ENCODE results near the gene SLC9A9. TPM values are rescaled to one million over a fixed set of nuclear protein-coding genes. Genes with fewer than 3 reads are reported as not detected.

Gene SLC9A9
- total RNA-seq, 1 donor from 2014 or later, result 5.6 TPM

- ATAC-seq (no peak), DNase-seq (no peak)
- intact Hi-C loops (cut with micrococcal nuclease), result no loop called here
Observed at GRCh38 chr3:143362115-143362991, 485.9 kb downstream of the SLC9A9 start.

DNA sequence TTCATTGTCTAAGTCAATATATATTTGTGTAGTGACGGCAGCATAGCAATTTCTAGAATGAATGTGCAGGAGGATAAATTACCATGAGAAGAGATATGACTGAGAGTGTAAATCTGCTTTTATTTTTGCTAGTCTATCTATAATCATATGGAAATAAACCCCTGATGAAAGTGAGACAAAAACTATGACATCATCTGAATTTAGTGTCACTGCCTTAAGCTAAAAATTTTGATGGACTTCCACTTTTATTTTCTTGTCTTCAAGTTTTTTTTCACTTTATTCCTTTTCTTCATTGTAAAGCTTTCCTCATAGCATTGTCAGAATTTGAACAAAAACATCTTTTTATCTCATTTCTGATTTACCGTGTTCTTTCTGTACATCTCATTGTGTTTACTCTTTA is 486.7 kb downstream of the SLC9A9 start:
- ATAC-seq (no peak), DNase-seq (no peak)
- intact Hi-C loops (cut with micrococcal nuclease), result no loop called here

GRCh38 chr3:143360244-143360643 is 488.0 kb downstream of the SLC9A9 start:
- ATAC-seq (no peak), DNase-seq (no peak)
- intact Hi-C loops (cut with micrococcal nuclease), result no loop called here

DNA sequence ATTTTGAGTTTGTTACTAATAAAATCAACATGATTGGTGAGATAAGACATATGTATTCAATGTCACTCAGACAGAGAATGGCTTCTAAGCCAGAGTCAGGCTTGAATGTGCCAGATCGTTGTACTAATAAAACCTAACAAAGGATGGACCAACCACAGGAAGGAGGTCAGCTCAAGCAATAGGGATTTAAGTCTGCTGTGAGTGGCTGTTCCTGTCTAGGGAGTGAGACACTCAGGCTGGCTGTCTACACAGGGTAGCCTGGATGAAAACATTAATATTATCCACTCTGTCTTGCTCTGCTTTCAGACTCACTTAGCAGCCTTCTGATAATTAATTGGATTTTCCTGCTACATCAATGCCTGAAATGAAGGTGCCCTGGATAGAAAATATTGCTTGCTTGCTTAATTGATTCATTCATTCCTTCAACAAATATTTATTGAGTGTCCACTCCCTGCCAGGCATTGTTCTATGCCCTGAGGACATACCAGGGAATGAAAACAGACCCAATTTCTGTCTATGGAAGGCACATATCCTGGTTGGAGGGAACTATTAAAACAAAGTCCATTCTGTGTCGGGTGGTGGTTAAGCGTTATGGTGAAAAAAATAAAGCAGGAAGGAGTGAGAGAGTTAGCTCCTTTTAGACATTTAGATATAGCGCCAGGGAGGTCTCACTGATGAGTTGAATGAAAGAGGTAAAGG is 489.3 kb downstream of the SLC9A9 start:
- no peak for DNase-seq
- ATAC-seq, result no peak
- intact Hi-C loops (cut with micrococcal nuclease), result no loop called here

GRCh38 chr3:143358155-143358792 is 490.0 kb downstream of the SLC9A9 start:
- DNase-seq (no peak), ATAC-seq (no peak)
- intact Hi-C loops (cut with micrococcal nuclease), result no loop called here

DNA sequence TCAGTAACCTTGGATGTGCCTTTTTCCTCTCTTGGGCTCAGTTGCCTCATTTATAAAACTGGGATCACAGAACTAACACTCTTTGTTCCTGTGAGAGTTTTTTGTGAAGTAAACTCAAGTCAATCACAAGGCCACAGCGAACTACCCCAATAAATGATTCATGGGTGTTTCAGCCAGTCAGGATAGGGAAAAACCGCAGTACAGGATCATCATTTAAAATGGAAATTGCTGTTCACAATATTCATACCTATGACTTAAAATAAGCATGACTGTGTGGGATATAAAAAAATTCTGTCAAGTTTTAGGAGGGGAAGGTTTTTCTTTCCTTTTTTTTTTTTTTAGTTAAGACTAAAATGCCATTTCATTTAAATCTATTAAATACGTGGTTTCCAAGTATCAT is 490.6 kb downstream of the SLC9A9 start:
- no peak for ATAC-seq
- intact Hi-C loops (cut with micrococcal nuclease), result no loop called here
- no peak for DNase-seq

GRCh38 chr3:143356839-143357238 is 491.4 kb downstream of the SLC9A9 start:
- ATAC-seq, result no peak
- intact Hi-C loops (cut with micrococcal nuclease), result no loop called here

DNA sequence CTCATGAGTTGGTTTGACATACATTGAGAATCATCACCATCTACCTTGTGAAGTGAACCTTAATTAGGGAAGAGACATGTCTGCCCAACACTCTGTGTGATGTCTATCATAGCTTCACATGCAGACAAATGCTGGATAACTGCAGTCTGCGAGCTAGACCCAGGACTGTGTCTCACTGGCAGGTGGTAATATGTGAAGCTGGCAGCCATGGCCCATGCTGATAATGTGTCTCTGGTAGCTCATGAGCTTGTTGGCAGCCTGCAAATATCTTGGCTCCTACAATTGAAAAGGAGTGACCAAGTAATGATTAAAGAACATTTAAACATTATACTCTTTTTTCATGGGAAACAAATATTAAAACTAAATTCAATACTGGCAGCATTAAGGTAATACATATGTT is 493.9 kb downstream of the SLC9A9 start:
- DNase-seq, result peak; percentile 21
- peak; percentile 45 for ATAC-seq
- intact Hi-C loops (cut with micrococcal nuclease), result no loop called here

More at GRCh38 chr3:143356839-143357238, 491.4 kb downstream of the SLC9A9 start:
- DNase-seq, result no peak

GRCh38 chr3:143352850-143353550 is 495.3 kb downstream of the SLC9A9 start:
- no peak for DNase-seq
- peak; percentile 41 for ATAC-seq
- intact Hi-C loops (cut with micrococcal nuclease), result no loop called here

GRCh38 chr3:143351895-143352608 is 496.2 kb downstream of the SLC9A9 start:
- ATAC-seq (no peak), DNase-seq (no peak)
- intact Hi-C loops (cut with micrococcal nuclease), result no loop called here

GRCh38 chr3:143351354-143351753 is 496.9 kb downstream of the SLC9A9 start:
- ATAC-seq (no peak), DNase-seq (no peak)
- intact Hi-C loops (cut with micrococcal nuclease), result no loop called here

- intact Hi-C loops (cut with micrococcal nuclease), result no loop called here
- ATAC-seq, result no peak
- no peak for DNase-seq
Observed at GRCh38 chr3:143349455-143349854, 498.8 kb downstream of the SLC9A9 start.

- intact Hi-C loops (cut with micrococcal nuclease), result no loop called here
- no peak for DNase-seq
- ATAC-seq, result no peak
Observed at GRCh38 chr3:143348486-143349327, 499.6 kb downstream of the SLC9A9 start.

DNA sequence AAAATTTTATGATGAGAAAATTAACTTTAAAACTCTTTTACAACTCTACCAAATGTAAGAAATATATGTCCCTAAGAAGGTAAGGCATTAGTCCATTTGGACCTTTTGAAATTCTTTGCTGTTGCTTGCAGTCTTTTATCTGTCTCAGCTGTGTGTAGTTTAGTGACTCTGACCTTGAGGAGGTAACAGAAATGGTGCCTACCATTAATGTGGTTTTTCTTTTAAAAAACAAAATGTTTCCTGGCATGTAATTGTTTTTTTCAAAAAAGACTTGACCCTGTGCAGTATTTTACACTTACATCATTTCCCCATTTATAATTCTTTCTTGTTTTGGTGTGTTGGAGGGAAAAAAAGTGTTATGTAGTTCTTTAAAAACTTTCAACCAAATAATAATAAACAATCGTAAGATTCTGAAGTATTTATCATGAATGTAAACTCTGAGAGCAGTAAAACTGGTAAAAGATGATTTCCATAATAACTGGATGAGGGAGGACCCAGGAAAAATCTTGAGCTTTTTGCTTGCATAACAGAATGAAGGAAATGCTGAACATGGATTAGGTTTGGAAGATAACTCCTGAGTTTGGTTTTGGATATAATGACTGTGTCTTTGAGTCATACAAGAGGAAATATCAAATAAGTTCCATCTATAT is 503.6 kb downstream of the SLC9A9 start:
- ATAC-seq (no peak), DNase-seq (no peak)
- intact Hi-C loops (cut with micrococcal nuclease), result no loop called here

DNA sequence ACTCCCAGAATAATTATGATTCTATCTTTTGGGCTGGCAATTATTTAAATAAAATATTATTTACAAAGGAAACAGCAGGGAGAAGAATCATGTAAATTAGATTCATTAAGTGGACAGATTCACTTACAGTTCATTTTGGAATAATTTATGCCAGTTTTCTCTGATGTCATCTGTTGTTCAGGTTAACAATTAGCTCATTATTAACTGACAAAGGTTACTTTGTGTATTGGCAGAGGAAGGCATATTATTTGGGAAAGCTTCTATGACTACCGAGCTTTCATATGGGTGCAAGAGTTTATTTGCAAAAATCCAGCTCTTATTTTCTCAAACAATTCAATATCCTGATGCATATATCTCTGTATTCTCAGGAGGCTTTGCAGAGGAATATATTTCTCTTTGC is 504.3 kb downstream of the SLC9A9 start:
- DNase-seq (no peak), ATAC-seq (no peak)
- intact Hi-C loops (cut with micrococcal nuclease), result no loop called here

GRCh38 chr3:143343031-143343430 is 505.2 kb downstream of the SLC9A9 start:
- DNase-seq (no peak), ATAC-seq (no peak)
- intact Hi-C loops (cut with micrococcal nuclease), result no loop called here

DNA sequence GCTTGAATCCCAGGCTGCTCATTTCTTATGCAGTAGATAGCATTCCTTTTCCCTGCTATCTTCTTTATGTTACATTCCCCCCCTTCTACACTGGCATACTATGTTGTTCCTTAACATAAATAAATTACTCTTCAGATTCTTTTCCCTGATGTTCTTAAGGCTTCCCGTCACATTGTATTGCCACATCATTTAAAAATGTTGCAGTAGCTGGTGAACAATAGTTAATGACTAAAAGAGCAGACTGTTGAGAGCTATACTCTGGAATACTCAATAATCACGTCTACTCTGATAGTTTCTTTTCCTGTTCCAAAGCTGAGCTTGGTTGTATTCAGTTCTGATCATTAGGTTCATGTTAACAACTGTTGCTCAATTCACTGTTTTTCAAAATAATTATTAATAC is 508.8 kb downstream of the SLC9A9 start:
- DNase-seq (no peak), ATAC-seq (no peak)
- intact Hi-C loops (cut with micrococcal nuclease), result no loop called here

- intact Hi-C loops (cut with micrococcal nuclease), result no loop called here
- ATAC-seq, result no peak
Observed at GRCh38 chr3:143337387-143337786, 510.9 kb downstream of the SLC9A9 start.

More at GRCh38 chr3:143337387-143337786, 510.9 kb downstream of the SLC9A9 start:
- DNase-seq, result no peak

All from left ventricle myocardium superior (tissue), 1 donor.